PFSK-1 (cell line): ENCODE data around the gene XYLT1.

Experiments
- POLR2AphosphoS5 ChIP-seq: IDR thresholded peaks from 2 replicates; pipeline ENCODE4 v1.6.1; 2012; ENCODE audit warnings: low read depth, mild to moderate bottlenecking, control low read depth, low read length, moderate library complexity
- REST ChIP-seq, 2 experiments: IDR thresholded peaks; 2 replicates each; pipeline versions ENCODE4 v1.6.1 to v1.8.0; 2011 to 2012; ENCODE audit warnings: low read depth in 2 of 2, low read length in 2 of 2, control low read depth in 1 of 2, inconsistent platforms in 1 of 2, mild to moderate bottlenecking in 1 of 2, moderate library complexity in 1 of 2; ENCODE audit not compliant: insufficient read depth in 1 of 2
- SIN3A ChIP-seq: IDR thresholded peaks from 2 replicates; pipeline ENCODE4 v1.6.1; 2012; ENCODE audit warnings: mild to moderate bottlenecking, low read length, moderate library complexity, borderline replicate concordance; ENCODE audit not compliant: insufficient read depth
- TAF1 ChIP-seq: IDR thresholded peaks from 2 replicates; pipeline ENCODE4 v1.6.1; 2012; ENCODE audit warnings: low read length, control low read depth, borderline replicate concordance; ENCODE audit not compliant: insufficient read depth

- no peak for TF ChIP-seq POLR2AphosphoS5
- no peak for TF ChIP-seq REST (IDR thresholded peaks at IDR 0.05; ENCODE audit: insufficient read depth in 1 of 2, low read depth in 2 of 2, low read length in 2 of 2)
- no peak for TF ChIP-seq SIN3A
- no peak for TF ChIP-seq TAF1
These were observed 32.6 kb upstream of the XYLT1 start for GRCh38 chr16:17503331-17503730.
